ENCODE results near the gene TDRKH.

Gene TDRKH

GRCh38 chr1:151798571-151798970 is 8.3 kb upstream of the TDRKH start:
- TF ChIP-seq TAF1 (IDR thresholded peaks at IDR 0.05; ENCODE audit: borderline replicate concordance, insufficient read depth, low read length) (no peak), REST (IDR thresholded peaks at IDR 0.05; ENCODE audit: insufficient read depth in 1 of 2, low read depth in 2 of 2, low read length in 2 of 2) (no peak), FOXP2 (optimal IDR thresholded peaks at IDR 0.05; ENCODE audit: borderline replicate concordance, extremely low read depth, extremely low read length, insufficient read depth) (no peak), SIN3A (IDR thresholded peaks at IDR 0.05; ENCODE audit: borderline replicate concordance, insufficient read depth, low read length) (no peak), POLR2AphosphoS5 (IDR thresholded peaks at IDR 0.05; ENCODE audit: low read depth, low read length) (no peak)

GRCh38 chr1:151790940-151791651 is 796 bp upstream of the TDRKH start:
- TF ChIP-seq REST (IDR thresholded peaks at IDR 0.05; ENCODE audit: insufficient read depth in 1 of 2, low read depth in 2 of 2, low read length in 2 of 2), result no peak
- peak; percentile 68; the same call in 1 of the 2 replicates for TF ChIP-seq SIN3A (IDR thresholded peaks at IDR 0.05; ENCODE audit: borderline replicate concordance, insufficient read depth, low read length)

- no peak for TF ChIP-seq REST (IDR thresholded peaks at IDR 0.05; ENCODE audit: insufficient read depth in 1 of 2, low read depth in 2 of 2, low read length in 2 of 2)
- TF ChIP-seq FOXP2 (optimal IDR thresholded peaks at IDR 0.05; ENCODE audit: borderline replicate concordance, extremely low read depth, extremely low read length, insufficient read depth), result no peak
- TF ChIP-seq SIN3A (IDR thresholded peaks at IDR 0.05; ENCODE audit: borderline replicate concordance, insufficient read depth, low read length), result no peak
- TF ChIP-seq TAF1 (IDR thresholded peaks at IDR 0.05; ENCODE audit: borderline replicate concordance, insufficient read depth, low read length), result no peak
Measured at GRCh38 chr1:151787689-151788088, 2.6 kb downstream of the TDRKH start.

- no peak for TF ChIP-seq SIN3A (IDR thresholded peaks at IDR 0.05; ENCODE audit: borderline replicate concordance, insufficient read depth, low read length)
- no peak for TF ChIP-seq POLR2AphosphoS5 (IDR thresholded peaks at IDR 0.05; ENCODE audit: low read depth, low read length)
- no peak for TF ChIP-seq TAF1 (IDR thresholded peaks at IDR 0.05; ENCODE audit: borderline replicate concordance, insufficient read depth, low read length)
- TF ChIP-seq FOXP2 (optimal IDR thresholded peaks at IDR 0.05; ENCODE audit: borderline replicate concordance, extremely low read depth, extremely low read length, insufficient read depth), result no peak
- no peak for TF ChIP-seq REST (IDR thresholded peaks at IDR 0.05; ENCODE audit: insufficient read depth in 1 of 2, low read depth in 2 of 2, low read length in 2 of 2)
Measured at GRCh38 chr1:151783796-151784195, 6.5 kb downstream of the TDRKH start.

GRCh38 chr1:151782741-151783140 is 7.6 kb downstream of the TDRKH start:
- TF ChIP-seq POLR2AphosphoS5 (IDR thresholded peaks at IDR 0.05; ENCODE audit: low read depth, low read length), result no peak
- TF ChIP-seq TAF1 (IDR thresholded peaks at IDR 0.05; ENCODE audit: borderline replicate concordance, insufficient read depth, low read length), result no peak
- no peak for TF ChIP-seq REST (IDR thresholded peaks at IDR 0.05; ENCODE audit: insufficient read depth in 1 of 2, low read depth in 2 of 2, low read length in 2 of 2)
- no peak for TF ChIP-seq SIN3A (IDR thresholded peaks at IDR 0.05; ENCODE audit: borderline replicate concordance, insufficient read depth, low read length)
- no peak for TF ChIP-seq FOXP2 (optimal IDR thresholded peaks at IDR 0.05; ENCODE audit: borderline replicate concordance, extremely low read depth, extremely low read length, insufficient read depth)

Measured in PFSK-1 (cell line).